SKM-1 treated with dmso at 0.1 percent for 144 hours (cell line): ENCODE data around the gene GJB1.

ENCODE experiments used
- DNase-seq: peaks from one replicate; lab custom pipeline; 2025; ENCODE audit not compliant: unreplicated experiment; lab: John Stamatoyannopoulos, UW

GJB1 gene

GRCh38 chrX:71214604-71215337 lies 8.3 kb upstream of the GJB1 start:
- DNase-seq: no peak

GRCh38 chrX:71215338-71215912 lies 7.6 kb upstream of the GJB1 start:
- no peak for DNase-seq

- DNase-seq: no peak
These were observed 6.5 kb upstream of the GJB1 start for GRCh38 chrX:71216485-71216884.

- DNase-seq: no peak
These were observed 5.7 kb upstream of the GJB1 start for GRCh38 chrX:71217298-71217697.

- DNase-seq: no peak
These were observed 1.9 kb upstream of the GJB1 start for GRCh38 chrX:71221145-71221544.

GRCh38 chrX:71224098-71224708 lies 1.2 kb downstream of the GJB1 start:
- DNase-seq: no peak

GRCh38 chrX:71225009-71225408 lies 2.0 kb downstream of the GJB1 start:
- peak; percentile 5 for DNase-seq

- DNase-seq: no peak
These were observed 2.7 kb downstream of the GJB1 start for GRCh38 chrX:71225676-71226075.

- no peak for DNase-seq
These were observed 4.5 kb downstream of the GJB1 start for GRCh38 chrX:71227370-71228062.

- no peak for DNase-seq
These were observed 5.1 kb downstream of the GJB1 start for GRCh38 chrX:71228063-71228642.

- DNase-seq: no peak
These were observed 12.5 kb downstream of the GJB1 start for GRCh38 chrX:71235482-71235881.

- peak; percentile 22 for DNase-seq
These were observed 13.8 kb downstream of the GJB1 start for GRCh38 chrX:71236836-71237235.

- no peak for DNase-seq
These were observed 16.8 kb downstream of the GJB1 start for GRCh38 chrX:71239781-71240180.

- DNase-seq: peak; percentile 1
These were observed 18.3 kb downstream of the GJB1 start for GRCh38 chrX:71241301-71241700.

- no peak for DNase-seq
These were observed 21.5 kb downstream of the GJB1 start for GRCh38 chrX:71244359-71245128.

- no peak for DNase-seq
These were observed 22.1 kb downstream of the GJB1 start for GRCh38 chrX:71245159-71245558.

GRCh38 chrX:71250841-71251240 lies 27.8 kb downstream of the GJB1 start:
- no peak for DNase-seq

GRCh38 chrX:71251466-71251973 lies 28.5 kb downstream of the GJB1 start:
- DNase-seq: no peak

GRCh38 chrX:71252221-71252620 lies 29.2 kb downstream of the GJB1 start:
- DNase-seq: no peak

GRCh38 chrX:71253253-71254091 lies 30.4 kb downstream of the GJB1 start:
- no peak for DNase-seq
